Stimulated activated CD4-positive, alpha-beta T cell treated with anti-CD3 and anti-CD28 coated beads, Interleukin-4, amount 100 ng/mL, for 4 hours (primary cell): ENCODE results near the gene CRISP3.
"Not testable (repeated sequence)": the region's sequence is repeated elsewhere in the genome, so short reads cannot be mapped to it uniquely, and the experiment has no call there.

Experiments used
- DNase-seq, 2 experiments: peaks; one replicate each; pipeline ENCODE4 v3.0.0-alpha.2; 2020

CRISP3 gene

GRCh38 chr6:49744259-49744658, at the start of gene CRISP3:
Gene CRISP3, minus strand, starts transcription at chr6:49744388. Its CDS starts 21 bp downstream, at chr6:49744367.
- no peak for DNase-seq

- no peak for DNase-seq
These were observed 46.2 kb upstream of the CRISP3 start for GRCh38 chr6:49790341-49790740.

GRCh38 chr6:49787176-49787575, 43.0 kb upstream of the CRISP3 start, which contains the start of gene PGK2:
Gene PGK2, minus strand, starts transcription at chr6:49787285. Its CDS starts 98 bp downstream, at chr6:49787187.
- DNase-seq = no peak

GRCh38 chr6:49784272-49784671, 40.1 kb upstream of the CRISP3 start:
- no peak for DNase-seq

- no peak for DNase-seq
These were observed 38.5 kb upstream of the CRISP3 start for GRCh38 chr6:49782725-49783124.

- DNase-seq = no peak
These were observed 38.1 kb upstream of the CRISP3 start for GRCh38 chr6:49782293-49782692.

GRCh38 chr6:49776444-49776843, 32.3 kb upstream of the CRISP3 start:
- DNase-seq = no peak

GRCh38 chr6:49775043-49775442, 30.9 kb upstream of the CRISP3 start:
- no peak for DNase-seq

- no peak for DNase-seq
These were observed 28.1 kb upstream of the CRISP3 start for GRCh38 chr6:49772285-49772684.

- no peak for DNase-seq
These were observed 22.6 kb upstream of the CRISP3 start for GRCh38 chr6:49766762-49767161.

- no peak for DNase-seq
These were observed 20.5 kb upstream of the CRISP3 start for GRCh38 chr6:49764571-49765236.

GRCh38 chr6:49743429-49743828, 759 bp downstream of the CRISP3 start:
- DNase-seq = no peak

- DNase-seq = no peak
These were observed 4.8 kb downstream of the CRISP3 start for GRCh38 chr6:49739423-49739822.

GRCh38 chr6:49736017-49736508, 8.1 kb downstream of the CRISP3 start:
- no peak for DNase-seq

GRCh38 chr6:49733680-49734079, 10.5 kb downstream of the CRISP3 start:
- no peak for DNase-seq

GRCh38 chr6:49732781-49733180, 11.4 kb downstream of the CRISP3 start:
- DNase-seq = no peak

- DNase-seq = no peak
These were observed 13.9 kb downstream of the CRISP3 start for GRCh38 chr6:49730251-49730650.

- DNase-seq = not testable (repeated sequence)
These were observed 20.3 kb downstream of the CRISP3 start for GRCh38 chr6:49723917-49724316.

- DNase-seq = no peak
These were observed 22.9 kb downstream of the CRISP3 start for GRCh38 chr6:49721297-49721696.

- DNase-seq = no peak
These were observed 23.8 kb downstream of the CRISP3 start for GRCh38 chr6:49720372-49720771.

- no peak for DNase-seq
These were observed 30.8 kb downstream of the CRISP3 start, which contains the start of gene CRISP2 for GRCh38 chr6:49713346-49713745. Gene CRISP2, minus strand, starts transcription at chr6:49713543. Its CDS starts 4,347 bp downstream, at chr6:49709196.

GRCh38 chr6:49698478-49698877, 45.7 kb downstream of the CRISP3 start:
- DNase-seq = no peak

- DNase-seq = no peak
These were observed 50.7 kb downstream of the CRISP3 start for GRCh38 chr6:49693512-49693911.

GRCh38 chr6:49692534-49692933, 51.7 kb downstream of the CRISP3 start:
- no peak for DNase-seq
